Hindlimb muscle (tissue), 1 donor: Measurements from ENCODE around the gene SRGN. TPM values are rescaled to one million over a fixed set of nuclear protein-coding genes. Genes with fewer than 3 reads are reported as not detected.

Experiments
- DNase-seq: peaks from one replicate; pipeline ENCODE4 v3.0.0-alpha.2; 2013
- polyA plus RNA-seq: library from polyadenylated mRNA; unstranded; fragments of 120-200 nt; gene quantifications from one replicate; pipeline ENCODE4 v1.2.1, GENCODE V29; 2013; ENCODE audit not compliant: insufficient read length

The SRGN gene
- polyA plus RNA-seq, 1 donor, result 21.8 TPM

- DNase-seq, result peak; percentile 64
Measured at GRCh38 chr10:69061305-69062161, 26.4 kb upstream of the SRGN start.

- DNase-seq, result no peak
Measured at GRCh38 chr10:69062901-69063300, 25.0 kb upstream of the SRGN start.

GRCh38 chr10:69064762-69065328 lies 23.1 kb upstream of the SRGN start:
- DNase-seq, result no peak

GRCh38 chr10:69065406-69066361 lies 22.2 kb upstream of the SRGN start:
- DNase-seq, result no peak

- DNase-seq, result no peak
Measured at GRCh38 chr10:69067189-69067588, 20.7 kb upstream of the SRGN start.

- DNase-seq, result no peak
Measured at GRCh38 chr10:69068549-69068948, 19.4 kb upstream of the SRGN start.

- no peak for DNase-seq
Measured at GRCh38 chr10:69069090-69070042, 18.5 kb upstream of the SRGN start.

- no peak for DNase-seq
Measured at GRCh38 chr10:69070951-69071350, 17.0 kb upstream of the SRGN start.

GRCh38 chr10:69071610-69072009 lies 16.3 kb upstream of the SRGN start:
- DNase-seq, result no peak

- DNase-seq, result no peak
Measured at GRCh38 chr10:69073026-69073425, 14.9 kb upstream of the SRGN start.

- DNase-seq, result no peak
Measured at GRCh38 chr10:69073736-69074364, 14.1 kb upstream of the SRGN start.

GRCh38 chr10:69074532-69074931 lies 13.4 kb upstream of the SRGN start:
- DNase-seq, result no peak

- DNase-seq, result no peak
Measured at GRCh38 chr10:69075431-69075830, 12.5 kb upstream of the SRGN start.

- no peak for DNase-seq
Measured at GRCh38 chr10:69078311-69078710, 9.6 kb upstream of the SRGN start.

- DNase-seq, result no peak
Measured at GRCh38 chr10:69080226-69080625, 7.7 kb upstream of the SRGN start.

GRCh38 chr10:69086001-69086509 lies 1.8 kb upstream of the SRGN start:
- no peak for DNase-seq

GRCh38 chr10:69088471-69088769 lies 517 bp downstream of the SRGN start:
- DNase-seq, result no peak

GRCh38 chr10:69088801-69089501 lies 1.0 kb downstream of the SRGN start:
- no peak for DNase-seq

- no peak for DNase-seq
Measured at GRCh38 chr10:69089638-69090599, 2.0 kb downstream of the SRGN start.
